ENCODE data around the gene LPP.

DNA sequence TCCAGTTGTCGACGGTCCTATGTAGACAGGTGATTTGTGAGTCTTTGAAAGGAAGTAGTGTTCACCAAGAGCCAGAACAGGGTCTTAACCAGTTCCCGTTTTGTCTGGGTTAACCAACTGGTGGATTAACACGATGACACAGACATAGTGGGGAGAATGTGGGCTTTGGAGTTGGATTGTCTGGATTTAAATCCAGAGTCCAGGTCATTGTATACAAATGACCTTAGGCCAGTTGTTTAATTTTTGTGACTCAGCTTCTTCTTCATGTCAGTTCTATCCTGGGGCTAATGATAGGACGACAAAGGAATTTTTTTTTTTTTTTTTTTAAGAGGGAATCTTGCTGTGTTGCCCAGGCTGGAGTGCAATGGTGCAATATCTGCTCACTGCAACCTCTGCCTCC, 126.7 kb downstream of the LPP start:
- TF ChIP-seq, protein P1, sequence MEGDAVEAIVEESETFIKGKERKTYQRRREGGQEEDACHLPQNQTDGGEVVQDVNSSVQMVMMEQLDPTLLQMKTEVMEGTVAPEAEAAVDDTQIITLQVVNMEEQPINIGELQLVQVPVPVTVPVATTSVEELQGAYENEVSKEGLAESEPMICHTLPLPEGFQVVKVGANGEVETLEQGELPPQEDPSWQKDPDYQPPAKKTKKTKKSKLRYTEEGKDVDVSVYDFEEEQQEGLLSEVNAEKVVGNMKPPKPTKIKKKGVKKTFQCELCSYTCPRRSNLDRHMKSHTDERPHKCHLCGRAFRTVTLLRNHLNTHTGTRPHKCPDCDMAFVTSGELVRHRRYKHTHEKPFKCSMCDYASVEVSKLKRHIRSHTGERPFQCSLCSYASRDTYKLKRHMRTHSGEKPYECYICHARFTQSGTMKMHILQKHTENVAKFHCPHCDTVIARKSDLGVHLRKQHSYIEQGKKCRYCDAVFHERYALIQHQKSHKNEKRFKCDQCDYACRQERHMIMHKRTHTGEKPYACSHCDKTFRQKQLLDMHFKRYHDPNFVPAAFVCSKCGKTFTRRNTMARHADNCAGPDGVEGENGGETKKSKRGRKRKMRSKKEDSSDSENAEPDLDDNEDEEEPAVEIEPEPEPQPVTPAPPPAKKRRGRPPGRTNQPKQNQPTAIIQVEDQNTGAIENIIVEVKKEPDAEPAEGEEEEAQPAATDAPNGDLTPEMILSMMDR (IDR thresholded peaks at IDR 0.05; ENCODE audit: borderline replicate concordance, extremely low read depth, low read length, poor library complexity, severe bottlenecking), result no peak
- no peak for TF ChIP-seq EZH2 (IDR thresholded peaks at IDR 0.05; ENCODE audit: borderline replicate concordance, low read depth, low read length, severe bottlenecking)

Data from DND-41 (cell line).